Stimulated activated CD4-positive, alpha-beta T cell treated with anti-CD3 and anti-CD28 coated beads, TNF-alpha, amount 100 ng/mL, for 48 hours (primary cell): ENCODE data around the gene DEPP1.

Experiments
- DNase-seq, 3 donors: peaks; one replicate each; pipeline ENCODE4 v3.0.0-alpha.2; 2020; ENCODE audit warnings: low read depth in 3 of 3

Gene DEPP1

GRCh38 chr10:44955413-44956070, 23.1 kb downstream of the DEPP1 start:
- DNase-seq, result no peak

- no peak for DNase-seq
Observed at GRCh38 chr10:44954962-44955361, 23.6 kb downstream of the DEPP1 start.

GRCh38 chr10:44954042-44954441, 24.6 kb downstream of the DEPP1 start:
- no peak for DNase-seq

GRCh38 chr10:44952779-44953231, 25.8 kb downstream of the DEPP1 start:
- DNase-seq, result no peak

- DNase-seq, result no peak
Observed at GRCh38 chr10:44951576-44952226, 26.9 kb downstream of the DEPP1 start.

- DNase-seq, result no peak
Observed at GRCh38 chr10:44950326-44951225, 28.0 kb downstream of the DEPP1 start.

- DNase-seq, result no peak
Observed at GRCh38 chr10:44949915-44950314, 28.7 kb downstream of the DEPP1 start.

- no peak for DNase-seq
Observed at GRCh38 chr10:44949127-44949802, 29.3 kb downstream of the DEPP1 start.

GRCh38 chr10:44948642-44949041, 30.0 kb downstream of the DEPP1 start:
- DNase-seq, result no peak

GRCh38 chr10:44947371-44948152, 31.0 kb downstream of the DEPP1 start:
- DNase-seq, result no peak

- DNase-seq, result no peak
Observed at GRCh38 chr10:44946205-44946604, 32.4 kb downstream of the DEPP1 start.

GRCh38 chr10:44944354-44944753, 34.3 kb downstream of the DEPP1 start:
- DNase-seq, result no peak

GRCh38 chr10:44939691-44940401, 38.8 kb downstream of the DEPP1 start:
- no peak for DNase-seq

GRCh38 chr10:44938956-44939355, 39.7 kb downstream of the DEPP1 start:
- no peak for DNase-seq

- no peak for DNase-seq
Observed at GRCh38 chr10:44937196-44938005, 41.2 kb downstream of the DEPP1 start.

GRCh38 chr10:44936314-44936975, 42.2 kb downstream of the DEPP1 start:
- DNase-seq, result no peak

- no peak for DNase-seq
Observed at GRCh38 chr10:44935966-44936295, 42.7 kb downstream of the DEPP1 start.

GRCh38 chr10:44935201-44935965, 43.2 kb downstream of the DEPP1 start:
- no peak for DNase-seq
